GM21619 (cell line): ENCODE results near the gene GPC3.

Source experiments
- ATAC-seq: cut with Tn5 transposase; IDR thresholded peaks from one replicate; pipeline ENCODE4 v1.9.1; 2021; ENCODE audit not compliant: unreplicated experiment

The GPC3 gene

GRCh38 chrX:133971586-133971985, 13.8 kb downstream of the GPC3 start:
- ATAC-seq, result no peak

GRCh38 chrX:133970076-133970475, 15.3 kb downstream of the GPC3 start:
- ATAC-seq, result no peak

- no peak for ATAC-seq
These were observed 16.2 kb downstream of the GPC3 start for GRCh38 chrX:133969191-133969590.

- no peak for ATAC-seq
These were observed 17.3 kb downstream of the GPC3 start for GRCh38 chrX:133968109-133968508.

- no peak for ATAC-seq
These were observed 19.2 kb downstream of the GPC3 start for GRCh38 chrX:133966199-133966598.

GRCh38 chrX:133965321-133965720, 20.1 kb downstream of the GPC3 start:
- no peak for ATAC-seq

GRCh38 chrX:133961046-133961445, 24.3 kb downstream of the GPC3 start:
- no peak for ATAC-seq

GRCh38 chrX:133959972-133960371, 25.4 kb downstream of the GPC3 start:
- ATAC-seq, result no peak

GRCh38 chrX:133958997-133959688, 26.3 kb downstream of the GPC3 start:
- ATAC-seq, result no peak

GRCh38 chrX:133956570-133957340, 28.6 kb downstream of the GPC3 start:
- ATAC-seq, result no peak

- ATAC-seq, result no peak
These were observed 31.5 kb downstream of the GPC3 start for GRCh38 chrX:133953785-133954355.

GRCh38 chrX:133953078-133953477, 32.3 kb downstream of the GPC3 start:
- no peak for ATAC-seq

- no peak for ATAC-seq
These were observed 34.3 kb downstream of the GPC3 start for GRCh38 chrX:133951098-133951497.

- ATAC-seq, result no peak
These were observed 35.2 kb downstream of the GPC3 start for GRCh38 chrX:133950214-133950613.

- no peak for ATAC-seq
These were observed 36.5 kb downstream of the GPC3 start for GRCh38 chrX:133948895-133949294.

GRCh38 chrX:133947996-133948395, 37.4 kb downstream of the GPC3 start:
- no peak for ATAC-seq

- no peak for ATAC-seq
These were observed 38.4 kb downstream of the GPC3 start for GRCh38 chrX:133947022-133947421.

- ATAC-seq, result no peak
These were observed 41.9 kb downstream of the GPC3 start for GRCh38 chrX:133943507-133943906.

GRCh38 chrX:133939655-133940302, 45.6 kb downstream of the GPC3 start:
- ATAC-seq, result no peak

- ATAC-seq, result no peak
These were observed 46.9 kb downstream of the GPC3 start for GRCh38 chrX:133938530-133938929.

- no peak for ATAC-seq
These were observed 48.4 kb downstream of the GPC3 start for GRCh38 chrX:133937022-133937421.

- ATAC-seq, result no peak
These were observed 50.3 kb downstream of the GPC3 start for GRCh38 chrX:133935076-133935475.
